Measurements from ENCODE around the gene TSPAN32. TPM values are rescaled to one million over a fixed set of nuclear protein-coding genes. Genes with fewer than 3 reads are reported as not detected.

TSPAN32 gene
- total RNA-seq, 1 donor: 1.4 TPM

GRCh38 chr11:2275334-2276279 is 26.2 kb upstream of the TSPAN32 start:
- no peaks in the 10 kb centered on the region for H3K79me2 ChIP-seq (ENCODE audit: insufficient read depth, low read length)
- no peak overlapping the region for H3K4me3 ChIP-seq (ENCODE audit: insufficient read depth, low read length)
- no peaks in the 10 kb centered on the region for H3K36me3 ChIP-seq (ENCODE audit: insufficient read depth, low read length)
- no peaks in the 10 kb centered on the region for H3K4me1 ChIP-seq (ENCODE audit: insufficient read depth, low read length)
- DNase-seq (ENCODE audit: insufficient read length, low spot score, missing footprints): peak; percentile 53
- no peak overlapping the region for H3K27ac ChIP-seq (ENCODE audit: low read depth, low read length)
- no peaks in the 10 kb centered on the region for H3K9me3 ChIP-seq (ENCODE audit: low read depth, low read length)
- TF ChIP-seq CTCF (IDR thresholded peaks at IDR 0.05; ENCODE audit: extremely low read depth, low read depth, low read length): no peak
- H3K4me2 ChIP-seq (ENCODE audit: insufficient read depth, low read length): no peak overlapping the region
- peaks cover 44% of the 10 kb centered on the region for H3K27me3 ChIP-seq (ENCODE audit: insufficient read depth, low read length)
- no peaks in the 10 kb centered on the region for H4K20me1 ChIP-seq (ENCODE audit: insufficient read depth, low read length)
- no peak overlapping the region for H2AFZ ChIP-seq (ENCODE audit: low read length)

- Histone ChIP-seq H3K27ac (ENCODE audit: low read depth, low read length) (no peak overlapping the region), H4K20me1 (ENCODE audit: insufficient read depth, low read length) (no peaks in the 10 kb centered on the region), H2AFZ (ENCODE audit: low read length) (no peak overlapping the region), H3K4me2 (ENCODE audit: insufficient read depth, low read length) (no peak overlapping the region), H3K79me2 (ENCODE audit: insufficient read depth, low read length) (no peaks in the 10 kb centered on the region), H3K27me3 (ENCODE audit: insufficient read depth, low read length) (peaks cover 40% of the 10 kb centered on the region), H3K4me1 (ENCODE audit: insufficient read depth, low read length) (no peaks in the 10 kb centered on the region), H3K4me3 (ENCODE audit: insufficient read depth, low read length) (no peak overlapping the region), H3K9me3 (ENCODE audit: low read depth, low read length) (no peaks in the 10 kb centered on the region), H3K36me3 (ENCODE audit: insufficient read depth, low read length) (no peaks in the 10 kb centered on the region)
- no peak for TF ChIP-seq CTCF (IDR thresholded peaks at IDR 0.05; ENCODE audit: extremely low read depth, low read depth, low read length)
- peak; percentile 21 for DNase-seq (ENCODE audit: insufficient read length, low spot score, missing footprints)
These were observed 25.4 kb upstream of the TSPAN32 start for GRCh38 chr11:2276280-2277007.

GRCh38 chr11:2277008-2277346 is 24.8 kb upstream of the TSPAN32 start:
- H3K27ac ChIP-seq (ENCODE audit: low read depth, low read length): no peak overlapping the region
- peaks cover 38% of the 10 kb centered on the region for H3K27me3 ChIP-seq (ENCODE audit: insufficient read depth, low read length)
- no peaks in the 10 kb centered on the region for H3K79me2 ChIP-seq (ENCODE audit: insufficient read depth, low read length)
- H4K20me1 ChIP-seq (ENCODE audit: insufficient read depth, low read length): no peaks in the 10 kb centered on the region
- no peak overlapping the region for H3K4me3 ChIP-seq (ENCODE audit: insufficient read depth, low read length)
- DNase-seq (ENCODE audit: insufficient read length, low spot score, missing footprints): peak; percentile 74
- H3K9me3 ChIP-seq (ENCODE audit: low read depth, low read length): no peaks in the 10 kb centered on the region
- TF ChIP-seq CTCF (IDR thresholded peaks at IDR 0.05; ENCODE audit: extremely low read depth, low read depth, low read length): no peak
- H3K4me1 ChIP-seq (ENCODE audit: insufficient read depth, low read length): no peaks in the 10 kb centered on the region
- H3K4me2 ChIP-seq (ENCODE audit: insufficient read depth, low read length): no peak overlapping the region
- no peak overlapping the region for H2AFZ ChIP-seq (ENCODE audit: low read length)
- no peaks in the 10 kb centered on the region for H3K36me3 ChIP-seq (ENCODE audit: insufficient read depth, low read length)

- no peak for DNase-seq (ENCODE audit: insufficient read length, low spot score, missing footprints)
- Histone ChIP-seq H3K79me2 (ENCODE audit: insufficient read depth, low read length) (no peaks in the 10 kb centered on the region), H3K4me1 (ENCODE audit: insufficient read depth, low read length) (no peaks in the 10 kb centered on the region), H3K27me3 (ENCODE audit: insufficient read depth, low read length) (peaks cover 33% of the 10 kb centered on the region), H3K4me3 (ENCODE audit: insufficient read depth, low read length) (no peak overlapping the region), H2AFZ (ENCODE audit: low read length) (no peak overlapping the region), H3K27ac (ENCODE audit: low read depth, low read length) (no peak overlapping the region), H4K20me1 (ENCODE audit: insufficient read depth, low read length) (no peaks in the 10 kb centered on the region), H3K9me3 (ENCODE audit: low read depth, low read length) (no peaks in the 10 kb centered on the region), H3K36me3 (ENCODE audit: insufficient read depth, low read length) (no peaks in the 10 kb centered on the region), H3K4me2 (ENCODE audit: insufficient read depth, low read length) (no peak overlapping the region)
- no peak for TF ChIP-seq CTCF (IDR thresholded peaks at IDR 0.05; ENCODE audit: extremely low read depth, low read depth, low read length)
These were observed 23.8 kb upstream of the TSPAN32 start for GRCh38 chr11:2277933-2278523.
